NCI-H526 treated with DMSO at 0.1 percent for 48 hours (cell line): ENCODE measurements around the gene REPS2.

Experiments used
- DNase-seq: peaks from one replicate; lab custom pipeline; 2025; lab: John Stamatoyannopoulos, UW

REPS2 gene

DNA sequence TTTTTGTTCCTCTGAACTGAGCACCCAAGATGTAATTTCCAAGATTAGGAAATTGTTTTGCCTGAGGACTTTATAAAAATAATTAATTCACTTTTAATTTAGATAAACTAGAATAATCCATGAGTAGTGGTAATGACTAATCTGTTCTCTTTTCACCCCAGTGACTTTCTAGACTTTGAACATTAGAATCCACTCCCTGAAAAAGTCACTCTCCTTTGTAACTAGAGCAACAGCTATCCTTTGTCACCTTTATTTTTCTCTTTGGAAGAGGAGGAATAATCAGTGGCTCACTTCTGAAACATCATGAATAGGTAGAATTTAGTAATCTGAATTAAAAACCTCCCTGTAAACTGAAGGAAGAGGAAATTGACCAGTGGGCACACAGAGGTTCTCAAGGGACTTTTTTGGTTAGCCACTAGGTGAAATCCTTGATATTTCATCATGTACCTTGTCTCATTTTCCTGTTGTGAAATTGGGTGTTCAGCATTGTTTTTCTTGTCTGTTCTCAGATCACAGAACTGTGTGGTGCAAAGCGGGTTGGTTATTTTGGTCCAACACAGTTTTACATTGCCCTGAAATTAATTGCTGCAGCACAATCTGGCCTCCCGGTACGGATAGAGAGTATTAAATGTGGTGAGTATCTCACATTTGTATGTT is 59.4 kb downstream of the REPS2 start:
- no peak for DNase-seq

DNA sequence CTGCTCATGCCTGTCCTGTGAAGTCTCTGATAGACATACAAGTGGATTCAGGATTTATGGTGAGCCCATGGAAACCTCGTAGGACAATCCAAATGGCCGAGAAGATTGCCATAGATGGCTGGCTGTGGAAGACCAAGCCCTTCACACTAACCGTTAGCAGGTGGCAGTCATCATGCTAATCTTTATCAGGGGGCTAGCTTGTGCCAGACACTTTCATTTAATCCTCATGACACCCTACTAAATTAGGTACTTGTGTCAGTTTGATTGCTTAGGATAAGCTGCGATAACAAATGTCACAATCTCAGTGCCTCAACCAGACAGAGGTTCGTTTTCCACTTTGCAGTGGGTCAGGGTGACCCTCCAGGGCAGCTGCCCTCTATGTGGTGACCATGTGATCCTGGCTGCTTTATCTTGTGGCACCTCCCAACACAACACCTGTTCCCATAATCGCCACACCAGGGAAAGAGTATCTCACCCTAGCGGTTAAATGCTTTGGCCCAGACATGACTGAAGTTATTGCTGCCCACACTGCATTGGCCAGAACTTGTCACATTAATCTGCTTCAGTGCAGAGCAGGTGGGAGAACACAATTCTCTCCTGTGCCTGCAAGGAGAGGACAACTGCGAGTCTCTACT is 60.8 kb downstream of the REPS2 start:
- peak; percentile 4 for DNase-seq

DNA sequence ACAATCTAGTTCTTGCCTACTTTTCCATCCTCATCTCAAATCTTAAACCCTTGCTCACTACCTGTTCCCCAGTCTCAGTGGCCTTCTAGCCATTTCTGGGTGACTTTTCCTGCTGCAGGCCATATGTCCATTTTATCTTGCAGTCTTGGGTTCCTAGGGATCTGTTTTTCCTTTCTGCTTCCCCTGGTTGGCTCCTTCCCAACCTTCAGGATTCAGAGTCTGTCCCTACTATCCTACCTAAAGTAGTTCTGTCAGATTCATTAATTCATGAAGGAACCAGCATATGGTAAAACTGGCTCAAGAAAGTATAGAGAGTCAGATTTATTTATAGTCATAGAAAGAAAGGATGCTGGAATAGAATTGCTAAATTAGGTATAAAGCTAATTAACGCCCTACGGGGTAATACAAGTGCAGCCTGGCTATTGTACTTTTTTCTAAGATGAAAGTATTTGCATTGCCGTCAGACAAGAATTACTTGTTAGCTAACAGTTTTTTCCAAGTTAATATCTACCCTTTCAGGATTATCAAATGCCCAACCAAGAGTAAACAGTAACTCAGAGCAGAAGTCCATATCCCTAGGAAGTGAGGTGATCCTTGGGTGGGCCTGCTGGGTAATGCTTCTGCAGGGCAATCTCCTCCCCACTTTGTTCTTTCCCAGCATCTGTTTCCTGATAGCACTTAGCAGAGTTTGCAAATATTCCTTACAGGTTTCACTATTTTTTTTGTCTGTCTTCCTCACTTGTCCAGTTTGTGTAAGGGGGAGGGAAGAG is 63.6 kb downstream of the REPS2 start:
- DNase-seq: no peak

DNA sequence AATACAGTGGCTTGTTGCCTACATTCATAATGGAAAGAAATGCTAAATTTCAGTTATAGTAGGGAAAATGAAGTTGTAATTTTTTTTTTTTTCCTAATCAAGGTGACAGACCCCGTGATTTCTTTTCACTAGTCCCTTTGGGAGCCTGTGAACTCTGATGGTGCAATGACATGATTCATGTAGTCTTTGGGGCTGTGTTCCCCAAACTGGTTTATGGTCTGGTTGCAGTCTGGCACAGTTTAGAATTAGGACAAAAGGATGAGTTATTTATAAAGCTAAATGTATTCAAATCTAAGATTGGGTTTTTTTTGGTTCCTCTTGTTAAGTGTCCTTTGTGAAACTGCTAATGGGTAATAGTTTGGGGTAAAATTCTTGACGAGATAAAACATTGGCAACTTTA is 66.0 kb downstream of the REPS2 start:
- DNase-seq: no peak

DNA sequence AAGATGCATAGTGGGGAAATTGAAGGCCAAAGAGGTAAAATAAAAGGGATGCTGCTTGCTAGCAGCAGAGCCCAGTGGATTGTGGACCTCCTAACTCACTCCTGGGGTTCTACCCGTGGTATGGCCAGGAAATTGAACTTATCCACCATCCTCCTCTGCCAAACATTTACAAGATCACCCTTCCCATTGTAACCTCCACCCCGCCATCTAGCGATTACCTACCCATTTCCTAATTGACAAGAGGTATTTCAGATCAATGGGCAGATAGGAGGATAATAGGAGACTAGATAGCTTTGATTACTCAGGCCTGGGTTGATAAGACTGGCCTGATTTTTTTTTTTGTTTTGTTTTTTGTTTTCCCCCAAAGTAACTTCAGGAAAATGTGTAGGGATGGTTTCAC is 67.8 kb downstream of the REPS2 start:
- DNase-seq: no peak

DNA sequence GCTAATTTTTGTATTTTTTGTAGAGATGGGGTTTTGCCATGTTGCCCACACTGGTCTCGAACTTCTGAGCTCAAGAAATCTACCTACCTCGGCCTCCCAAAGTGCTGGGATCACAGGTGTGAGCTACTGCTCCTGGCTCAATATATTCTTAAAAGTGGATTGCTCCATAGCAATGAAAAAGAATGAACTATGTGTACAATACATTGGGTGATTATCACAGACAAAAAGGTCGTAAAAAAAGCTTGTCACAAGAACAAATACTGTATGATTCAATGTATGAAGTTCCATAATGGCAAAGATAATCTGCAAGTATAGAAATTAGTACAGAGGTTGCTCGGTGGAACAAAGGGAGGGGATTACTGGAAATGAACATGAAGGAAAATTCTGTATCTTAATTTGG is 70.7 kb downstream of the REPS2 start:
- no peak for DNase-seq

DNA sequence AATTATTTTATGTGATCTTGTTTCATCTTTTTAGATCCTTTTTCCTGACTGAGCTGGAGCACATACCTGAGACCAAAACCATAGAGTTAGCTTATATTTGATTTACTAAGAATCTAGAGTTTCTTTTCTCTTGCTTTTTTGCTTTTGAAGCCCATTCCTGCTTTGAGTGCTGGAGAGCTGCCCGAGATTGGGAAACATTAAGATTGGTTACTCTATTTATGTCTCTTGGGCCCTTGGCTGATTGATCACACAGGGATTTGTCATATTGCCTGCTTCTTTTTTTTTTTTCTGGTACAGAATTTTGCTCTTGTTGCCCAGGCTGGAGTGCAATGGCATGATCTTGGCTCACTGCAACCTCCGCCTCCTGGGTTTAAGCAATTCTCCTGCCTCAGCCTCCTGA is 73.9 kb downstream of the REPS2 start:
- DNase-seq: no peak

DNA sequence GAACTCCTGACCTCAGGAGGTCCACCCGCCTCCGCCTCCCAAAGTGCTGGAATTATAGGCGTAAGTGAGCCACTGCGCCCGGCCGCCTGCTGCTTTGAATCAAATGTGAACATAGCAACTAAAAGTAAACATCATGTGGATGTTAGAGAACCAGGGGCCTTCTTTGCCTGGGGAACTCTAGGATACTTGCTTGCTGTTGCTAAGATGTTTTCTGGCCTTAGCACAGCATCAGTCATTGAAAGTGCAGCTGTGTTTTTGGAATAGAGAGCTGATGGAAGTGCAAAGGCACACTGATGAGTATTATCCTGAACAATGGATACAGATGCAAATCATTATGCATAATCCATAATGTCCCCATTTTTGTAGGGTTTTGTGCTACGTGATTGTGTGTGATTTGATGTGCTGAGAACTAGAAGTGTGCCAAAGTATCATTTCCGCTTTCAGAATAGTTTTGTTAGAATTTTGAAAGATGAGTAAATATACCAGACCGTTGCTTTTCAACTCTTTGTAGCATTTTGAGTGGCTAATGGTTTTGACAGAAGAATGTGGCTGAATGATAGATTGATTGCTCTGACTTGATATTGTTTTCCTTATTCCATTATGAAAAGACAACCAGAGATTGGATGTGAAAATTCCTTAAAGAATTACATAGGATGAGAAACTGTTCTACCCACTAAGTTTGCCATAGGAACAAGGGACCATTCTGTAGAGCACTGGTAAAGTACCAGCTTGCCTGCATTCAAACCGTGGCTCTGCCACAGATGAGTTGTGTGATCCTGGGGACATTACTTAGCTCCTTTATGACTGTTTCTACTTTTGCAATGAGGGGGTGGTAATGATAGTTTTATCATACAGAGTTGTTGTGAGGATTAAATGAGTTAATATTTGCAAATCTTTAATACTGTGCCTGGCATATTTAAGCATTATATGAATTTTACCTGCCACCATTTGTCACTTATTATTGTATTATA is 74.7 kb downstream of the REPS2 start:
- no peak for DNase-seq

DNA sequence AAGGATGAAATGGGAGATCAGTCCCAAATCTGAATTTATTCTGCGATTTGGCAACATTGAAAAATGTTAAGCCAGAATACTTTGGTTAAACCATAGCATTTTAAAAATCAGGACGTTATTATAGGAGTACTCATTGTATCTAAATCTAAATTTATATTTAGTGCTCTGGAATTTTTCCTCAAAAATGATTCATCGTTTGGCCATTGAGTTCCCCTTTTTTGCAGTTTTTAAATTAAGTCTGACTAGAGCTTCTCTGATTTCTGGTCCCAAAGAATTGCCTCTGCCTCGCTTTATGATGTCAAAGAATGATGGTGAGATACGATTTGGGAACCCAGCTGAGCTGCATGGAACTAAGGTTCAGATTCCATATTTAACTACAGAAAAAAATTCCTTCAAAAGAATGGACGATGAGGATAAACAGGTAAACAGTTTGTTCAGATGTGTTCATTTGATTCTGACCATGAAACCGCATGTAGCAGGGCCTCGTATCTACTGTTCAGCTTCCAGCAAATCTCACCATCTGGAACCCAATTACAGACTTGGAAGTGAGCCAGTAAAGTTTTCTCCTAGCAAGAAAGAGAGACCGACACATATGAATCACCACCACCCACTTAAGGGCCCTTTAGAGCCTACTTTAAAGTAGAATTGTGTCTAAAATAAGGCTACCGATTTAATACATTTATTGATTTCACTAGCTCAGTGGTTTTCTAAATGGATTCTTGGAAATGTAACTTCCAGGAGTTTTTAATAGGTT is 75.6 kb downstream of the REPS2 start:
- DNase-seq: no peak

DNA sequence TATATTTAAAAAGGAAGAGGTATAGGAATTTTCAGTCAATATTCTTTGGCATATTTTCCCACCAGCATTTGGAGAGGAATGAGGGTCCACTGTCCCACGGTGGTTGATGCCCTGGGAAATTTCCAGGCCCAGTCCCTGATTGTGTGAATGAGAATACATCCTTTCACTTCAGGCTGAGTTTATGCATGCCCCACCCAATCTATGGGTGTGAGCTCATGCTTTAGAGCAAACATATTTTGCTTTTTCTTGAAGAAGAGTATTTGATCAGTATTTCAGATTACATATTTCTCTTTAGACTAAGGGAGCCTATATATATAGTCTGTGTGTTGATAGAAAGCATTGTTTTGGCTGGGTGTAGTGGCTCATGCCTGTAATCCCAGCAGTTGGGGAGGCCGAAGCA is 77.2 kb downstream of the REPS2 start:
- DNase-seq: no peak

DNA sequence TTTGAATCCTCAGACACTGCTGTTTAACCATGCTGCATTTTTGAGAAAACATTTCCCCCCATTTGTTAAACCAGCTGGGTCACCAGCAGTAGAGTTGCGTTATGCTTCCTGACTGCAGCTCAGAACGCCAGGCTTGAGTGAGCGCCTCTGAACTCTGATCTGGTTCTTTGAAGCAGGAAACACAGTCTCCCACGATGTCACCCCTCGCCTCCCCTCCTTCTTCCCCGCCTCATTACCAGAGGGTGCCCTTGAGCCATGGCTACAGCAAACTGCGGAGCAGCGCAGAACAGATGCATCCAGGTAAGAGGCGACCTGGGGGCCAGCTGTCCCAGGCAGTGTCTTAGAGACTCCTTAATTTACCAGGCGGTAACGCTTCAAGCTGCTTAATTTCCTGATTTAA is 78.4 kb downstream of the REPS2 start:
- DNase-seq: peak; percentile 38

DNA sequence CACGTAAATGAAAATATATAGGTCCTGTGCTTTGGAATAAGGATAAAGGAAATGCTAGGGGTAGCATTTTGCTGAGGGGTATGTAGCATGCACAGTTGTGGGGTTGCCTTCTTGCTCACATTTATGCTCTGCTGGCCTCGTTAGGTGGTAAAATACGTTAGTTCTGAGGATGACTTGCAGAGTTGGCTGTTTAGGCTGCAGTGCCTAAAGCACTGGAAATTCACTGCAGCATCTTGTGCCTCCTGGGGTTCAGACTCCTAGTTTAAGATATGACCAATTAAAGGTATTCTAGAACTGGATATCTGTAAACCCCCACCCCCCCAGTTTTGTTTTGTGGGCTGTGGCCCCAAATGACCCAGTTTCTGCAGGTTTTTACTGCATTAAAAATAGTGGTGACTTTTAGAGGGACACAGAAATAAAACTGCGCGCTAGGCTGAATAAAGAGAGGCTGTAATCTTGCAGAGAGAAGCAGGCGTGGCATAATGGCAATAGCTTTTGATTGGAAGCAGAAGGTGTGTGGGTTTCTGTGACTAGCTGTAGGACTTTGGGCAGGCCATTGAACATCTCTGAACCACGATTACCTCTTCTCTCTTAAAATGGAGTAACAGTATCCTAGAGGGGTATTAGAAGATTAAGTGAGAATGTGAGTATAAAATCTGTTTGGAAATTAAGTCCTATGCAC is 79.3 kb downstream of the REPS2 start:
- DNase-seq: no peak

DNA sequence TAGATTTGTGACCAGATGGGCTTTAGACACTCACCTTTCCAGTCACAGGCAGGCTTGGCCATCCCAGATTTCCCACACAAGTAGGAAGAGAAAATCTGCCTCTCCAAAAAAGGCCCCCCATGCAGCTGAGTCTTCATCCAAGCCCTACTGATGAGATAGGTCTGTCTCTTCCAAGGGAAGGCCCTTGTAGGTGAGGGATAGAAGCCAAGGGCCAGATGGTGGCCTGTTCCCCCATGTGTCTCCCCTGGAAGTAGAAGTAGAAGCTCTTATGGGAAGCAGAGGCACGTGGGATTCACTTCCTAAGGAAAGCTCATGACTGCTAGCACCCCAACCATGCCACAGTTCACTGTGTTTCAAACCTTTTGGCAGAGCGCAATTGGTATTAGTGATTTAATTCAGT is 81.5 kb downstream of the REPS2 start:
- DNase-seq: no peak

DNA sequence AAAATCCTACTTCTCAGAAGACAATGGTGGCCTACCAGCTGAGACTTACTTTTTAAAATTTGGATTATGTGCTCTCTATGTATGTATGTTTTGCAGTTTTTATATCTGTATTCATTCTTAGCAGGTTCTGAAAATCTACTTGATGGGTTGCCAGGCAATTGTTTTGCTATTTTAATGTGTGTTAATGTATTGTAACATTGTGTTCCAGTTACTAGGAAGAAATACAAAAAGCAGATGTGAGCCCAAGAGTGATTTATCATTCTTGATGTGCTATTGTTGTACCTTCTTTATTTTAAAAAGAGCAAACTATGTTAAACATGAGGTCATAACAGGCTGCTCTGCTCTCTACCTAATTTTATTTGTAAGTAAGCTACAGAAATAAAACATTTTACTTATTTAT is 81.9 kb downstream of the REPS2 start:
- no peak for DNase-seq

DNA sequence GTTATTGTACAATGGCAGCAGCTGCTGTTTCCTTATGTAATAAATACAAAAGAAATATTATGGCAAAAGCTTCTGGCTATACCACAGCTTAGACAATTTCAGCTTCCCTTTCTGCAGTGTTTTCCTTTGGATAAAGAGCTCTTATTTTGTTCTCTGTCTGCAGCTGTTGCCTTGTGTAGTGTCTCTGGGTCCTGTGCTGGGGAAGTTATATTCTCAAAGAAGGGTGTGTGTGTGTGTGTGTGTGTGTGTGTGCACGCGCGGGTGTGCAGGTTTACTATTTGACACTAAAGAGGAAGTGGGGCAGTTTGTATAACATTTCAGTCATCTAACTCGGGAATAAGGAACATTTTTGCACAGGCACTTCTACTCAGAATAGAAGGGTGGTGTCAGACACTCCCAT is 83.6 kb downstream of the REPS2 start:
- DNase-seq: no peak

DNA sequence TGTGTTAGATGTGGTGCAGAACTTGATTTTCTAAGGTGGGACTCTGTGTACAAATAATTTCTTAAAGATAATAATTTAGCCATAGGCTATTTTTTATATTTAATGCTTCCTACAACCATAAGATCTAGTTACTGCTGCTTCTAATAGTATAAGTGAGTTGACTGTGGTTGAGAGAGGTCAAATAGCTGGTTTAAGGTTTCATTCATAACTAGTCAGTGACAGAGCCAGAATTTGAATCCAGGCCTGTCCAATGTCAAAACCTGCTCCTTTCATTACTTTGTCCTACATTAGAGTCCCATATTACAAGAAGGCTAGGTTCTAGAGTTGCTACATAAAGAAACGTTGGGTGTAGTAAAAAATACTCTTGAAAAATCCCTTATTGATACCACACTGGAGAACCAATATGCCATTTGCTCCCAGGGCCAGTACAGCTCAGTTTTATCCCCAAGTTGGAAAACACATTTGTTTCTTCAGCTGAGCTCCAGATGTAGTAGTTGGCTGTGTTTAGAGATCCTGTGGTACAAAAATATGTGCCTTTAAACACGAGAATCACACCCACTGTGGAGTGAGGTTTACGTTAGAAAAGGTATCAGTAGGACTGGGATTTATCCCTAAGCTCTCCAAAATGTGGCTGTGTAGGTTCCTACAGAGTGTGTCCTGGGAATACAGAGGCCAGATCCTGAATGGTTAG is 84.3 kb downstream of the REPS2 start:
- no peak for DNase-seq

DNA sequence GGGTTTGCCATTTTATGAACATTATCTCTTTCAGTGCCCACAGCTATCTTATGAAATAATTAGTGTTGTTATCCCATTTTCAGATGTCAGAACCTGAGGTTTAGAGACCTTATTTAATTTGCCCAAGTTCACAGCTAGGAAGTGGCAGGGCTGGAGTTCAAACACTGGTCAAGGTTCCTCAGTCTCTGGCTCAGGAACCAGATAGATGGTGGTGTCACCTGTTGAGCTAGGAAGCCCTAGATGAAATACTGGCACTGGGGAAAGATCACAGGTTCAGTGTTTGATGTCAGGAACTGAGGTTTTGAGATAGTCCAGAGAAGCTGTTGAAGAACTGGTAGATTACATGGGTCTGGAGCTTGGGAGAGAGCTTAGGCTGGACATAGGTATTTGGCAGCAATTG is 85.4 kb downstream of the REPS2 start:
- DNase-seq: no peak

DNA sequence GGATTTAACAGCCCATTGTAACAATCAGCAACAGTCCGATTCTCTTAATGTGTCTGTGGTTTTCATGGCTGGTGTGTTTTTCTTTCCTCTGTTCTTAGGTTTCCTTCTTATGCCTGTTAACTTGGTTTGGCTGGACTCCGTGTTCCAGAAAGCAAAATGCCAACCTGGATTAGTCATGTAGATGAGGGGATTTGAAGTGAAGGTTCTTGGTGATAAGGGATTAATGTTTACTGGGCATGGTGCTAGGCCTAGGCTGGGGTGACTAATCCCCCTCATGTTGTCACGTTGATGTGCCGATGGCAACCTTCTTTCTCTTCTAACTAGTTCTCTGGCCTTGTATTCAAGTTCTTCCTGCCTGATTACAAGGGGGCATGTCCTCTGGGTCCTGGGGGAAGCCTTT is 85.9 kb downstream of the REPS2 start:
- DNase-seq: no peak

DNA sequence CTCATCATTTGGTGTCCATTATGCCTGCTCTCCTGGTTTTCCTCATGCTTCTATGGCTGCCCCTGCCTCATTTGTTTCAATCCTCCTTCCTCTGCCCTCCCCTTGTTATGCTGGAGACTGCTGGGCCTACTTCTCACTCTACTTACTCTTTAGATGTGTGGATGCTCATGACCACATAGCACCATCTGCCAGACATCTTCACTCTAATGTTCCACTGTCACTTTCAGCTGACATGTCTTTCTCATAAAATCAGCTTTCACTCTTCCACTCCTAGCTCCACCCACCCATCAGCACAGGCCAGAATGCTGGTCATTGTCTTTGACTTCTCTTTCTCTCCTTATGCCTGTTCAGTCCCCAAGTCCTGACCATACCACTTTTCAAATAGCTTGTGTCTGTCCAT is 86.8 kb downstream of the REPS2 start:
- no peak for DNase-seq

DNA sequence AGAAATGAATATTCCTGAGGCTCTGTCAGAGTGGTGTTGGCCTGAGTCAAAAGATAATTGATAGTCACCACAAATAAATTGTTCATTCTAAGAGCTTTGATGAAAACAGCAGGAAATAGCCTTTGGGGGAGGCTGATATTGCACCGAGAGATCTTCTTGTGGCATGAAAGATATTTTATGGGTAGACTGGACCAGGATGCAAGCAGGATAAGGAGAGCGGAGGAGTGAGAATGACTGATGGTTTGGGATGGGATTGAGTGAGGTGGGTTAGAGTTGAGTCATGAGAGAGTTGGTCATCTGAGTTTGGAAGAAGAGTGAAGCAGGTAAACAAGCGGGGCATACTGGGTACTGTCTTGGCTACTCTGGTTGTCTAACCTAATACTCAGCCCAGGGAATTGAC is 88.7 kb downstream of the REPS2 start:
- DNase-seq: no peak
